NCI-H524 treated with DMSO at 0.1 percent for 48 hours (cell line): Measurements from ENCODE around the gene SPIRE1.
"Not testable (repeated sequence)": the region's sequence is repeated elsewhere in the genome, so short reads cannot be mapped to it uniquely, and the experiment has no call there.

Source experiments
- DNase-seq: peaks from one replicate; lab custom pipeline; 2025; lab: John Stamatoyannopoulos, UW

Gene SPIRE1

DNA sequence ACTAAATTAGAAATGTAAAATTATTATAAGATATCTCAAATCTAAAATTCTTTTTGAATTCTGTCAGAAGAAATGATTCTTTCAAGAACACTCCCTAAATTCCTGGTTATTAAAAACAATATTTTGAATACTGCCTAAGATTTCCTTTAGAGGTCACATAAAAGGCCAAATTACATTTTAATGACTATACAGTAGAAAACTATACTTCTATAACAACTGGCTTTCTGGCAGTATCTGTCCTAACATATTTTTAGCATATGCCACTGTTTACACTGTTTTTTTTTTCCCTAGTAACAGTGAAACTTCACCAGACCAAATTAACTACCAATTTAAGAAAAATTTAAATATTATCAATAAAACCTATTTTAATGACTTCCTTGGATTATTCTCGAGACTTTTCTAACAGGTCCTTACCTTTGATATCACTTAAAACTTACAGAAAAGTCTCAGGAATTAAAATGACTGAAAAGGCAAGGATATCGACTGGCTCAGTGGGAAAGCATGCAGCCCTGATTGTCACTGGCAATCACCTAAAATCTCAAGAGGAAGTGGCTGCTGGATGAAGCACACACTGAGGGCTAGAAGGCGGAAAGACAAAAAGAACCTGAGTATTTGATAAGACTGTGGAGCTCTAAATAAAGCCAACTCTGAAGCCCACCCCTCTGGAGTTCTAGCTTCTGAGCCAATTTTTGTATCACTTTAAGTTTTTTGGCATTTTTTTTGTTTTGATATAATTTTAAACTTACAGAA lies 59.6 kb downstream of the SPIRE1 start:
- no peak for DNase-seq

DNA sequence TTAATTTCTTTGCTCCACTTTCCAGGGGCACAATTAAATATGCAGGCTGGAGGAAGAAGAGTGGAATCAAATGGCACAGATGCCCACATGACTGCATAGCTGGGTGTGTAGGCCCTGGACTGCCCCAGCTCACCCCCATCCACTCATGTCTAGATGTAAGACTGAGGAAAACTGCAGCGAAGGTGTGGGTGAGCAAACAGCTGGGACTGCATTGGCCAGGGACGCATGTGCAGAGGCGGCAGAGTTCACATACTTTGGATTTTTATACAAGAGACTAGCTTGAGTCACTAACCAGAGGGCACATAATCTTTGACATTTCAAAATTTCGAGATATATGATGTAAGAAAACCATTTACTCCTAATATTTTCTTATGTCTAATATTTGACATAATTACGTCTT lies 60.1 kb downstream of the SPIRE1 start:
- DNase-seq, result no peak

DNA sequence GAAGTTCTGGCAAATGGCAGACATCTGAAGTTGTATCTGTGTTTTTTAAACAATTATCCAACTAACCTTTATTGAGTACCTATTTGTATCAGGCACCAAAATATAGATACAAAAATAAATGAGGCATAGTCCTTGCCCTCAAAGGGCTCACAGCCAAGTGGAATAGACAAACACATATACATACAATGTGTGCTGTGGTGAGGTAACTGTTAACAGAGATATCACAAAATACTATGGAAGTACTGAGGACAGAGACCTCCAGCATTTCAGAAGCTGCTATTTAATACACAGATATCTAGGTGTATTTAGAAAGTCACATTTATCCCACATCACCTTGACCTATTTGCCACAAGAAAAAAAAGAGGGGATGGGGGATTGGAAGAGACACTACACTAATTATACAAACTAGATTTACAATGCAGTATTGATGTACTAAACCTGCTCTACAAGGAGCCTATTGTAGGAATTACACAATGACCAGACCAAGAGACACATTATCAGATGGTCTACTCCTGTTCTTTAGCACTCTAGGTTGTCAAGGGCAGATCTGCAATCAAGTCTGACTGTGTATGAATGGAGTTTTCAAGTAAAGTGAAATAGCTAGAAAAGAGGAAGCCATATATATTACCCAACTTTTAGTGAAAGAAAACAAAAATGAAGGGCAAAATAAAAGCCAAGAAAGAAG lies 62.2 kb downstream of the SPIRE1 start:
- DNase-seq, result no peak

DNA sequence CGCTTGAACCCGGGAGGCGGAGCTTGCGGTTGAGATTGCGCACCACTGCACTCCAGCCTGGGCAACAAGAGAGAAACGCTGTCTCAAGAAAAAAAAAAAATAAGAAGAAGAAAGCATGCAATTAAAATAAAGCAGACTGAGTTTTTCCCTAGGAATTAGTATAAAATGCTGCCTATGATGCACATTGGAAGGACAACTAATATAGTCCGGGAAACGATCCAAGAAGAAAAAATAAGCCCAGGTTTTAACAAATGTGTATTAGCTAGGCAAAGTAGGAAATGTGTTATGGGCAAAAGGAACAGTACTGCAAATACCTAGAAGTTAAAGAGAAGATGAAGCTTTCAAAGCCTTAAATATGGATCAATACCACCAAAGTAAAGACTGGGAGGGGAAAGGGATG lies 64.0 kb downstream of the SPIRE1 start:
- DNase-seq, result no peak

DNA sequence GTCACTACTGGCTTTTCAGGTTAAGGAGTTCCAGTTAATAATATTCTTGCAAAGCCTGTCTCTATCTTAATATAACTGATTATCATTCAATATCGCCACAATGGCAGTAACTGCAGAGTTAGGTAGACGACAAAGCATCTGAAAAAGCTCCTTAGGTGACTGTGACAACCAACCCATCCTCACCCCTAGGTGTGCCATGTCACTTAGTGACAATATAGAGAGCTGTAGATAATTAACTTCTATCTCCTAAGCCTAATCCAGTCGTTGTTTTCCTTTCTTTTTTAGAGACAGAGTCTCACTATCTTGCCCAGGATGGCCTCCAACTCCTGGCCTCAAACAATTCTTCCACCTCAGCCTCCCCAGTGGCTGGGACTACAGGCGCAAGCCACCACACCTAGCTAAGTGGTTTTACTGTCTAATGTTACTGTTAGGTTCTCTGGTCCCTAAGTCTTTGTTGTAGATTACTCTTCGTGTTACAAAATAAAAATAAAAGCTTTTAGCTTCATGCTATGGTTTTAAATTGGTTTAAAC lies 65.2 kb downstream of the SPIRE1 start:
- DNase-seq, result no peak

DNA sequence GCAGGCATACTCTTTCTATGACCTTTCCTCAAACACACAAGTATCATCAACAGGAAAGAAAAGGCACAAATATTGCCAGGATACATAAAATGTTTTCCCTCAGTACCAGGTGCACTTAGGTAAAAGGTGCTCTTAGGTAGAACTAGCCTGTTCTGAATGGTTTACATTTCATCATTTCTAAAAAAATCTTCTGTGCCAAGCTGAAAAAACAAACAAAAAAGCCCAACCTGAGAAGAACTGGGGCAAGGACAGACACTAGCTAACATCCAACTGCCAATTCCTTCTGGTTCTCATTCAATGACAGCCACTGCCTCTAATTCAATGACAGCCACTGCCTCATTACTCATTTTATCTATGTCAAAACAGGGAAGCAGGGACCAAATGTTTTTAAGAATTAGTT lies 68.5 kb downstream of the SPIRE1 start:
- DNase-seq, result no peak

DNA sequence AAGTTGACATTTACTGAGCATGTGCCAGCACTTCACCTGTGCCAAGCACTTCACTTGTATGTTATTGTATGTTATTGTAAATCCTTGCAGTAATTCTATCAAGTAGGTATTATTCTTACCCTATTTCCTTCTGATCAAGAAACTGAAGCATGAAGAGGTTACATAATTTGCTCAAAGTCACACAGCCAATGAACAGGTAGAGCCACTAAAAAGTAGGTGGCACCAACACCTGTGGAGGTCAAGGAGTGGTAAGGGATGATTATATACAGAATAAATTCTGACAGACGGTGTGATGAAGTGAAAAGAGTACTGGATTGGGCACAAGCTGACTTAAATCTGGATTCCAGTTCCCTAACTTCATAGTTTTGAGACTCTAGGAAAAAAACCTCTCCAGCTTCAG lies 71.0 kb downstream of the SPIRE1 start:
- DNase-seq, result no peak

DNA sequence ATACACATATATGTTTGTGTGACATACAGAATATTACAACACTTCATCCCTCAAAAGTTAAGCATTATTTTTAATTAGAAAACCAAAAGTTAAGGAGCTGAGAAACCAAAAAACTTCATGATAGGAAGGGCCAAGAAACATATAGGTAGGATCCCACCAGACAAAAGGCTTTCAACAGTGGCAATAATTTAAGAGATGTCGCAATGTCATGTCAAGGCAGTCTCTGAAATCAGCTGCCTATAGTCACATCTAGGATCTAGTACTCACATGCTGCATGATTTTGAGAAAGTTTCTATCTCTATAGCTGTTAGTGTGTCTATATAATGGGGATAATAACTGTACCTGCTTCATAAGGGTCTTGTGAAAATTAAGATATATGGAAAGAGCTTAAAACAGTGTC lies 72.7 kb downstream of the SPIRE1 start:
- DNase-seq, result no peak

DNA sequence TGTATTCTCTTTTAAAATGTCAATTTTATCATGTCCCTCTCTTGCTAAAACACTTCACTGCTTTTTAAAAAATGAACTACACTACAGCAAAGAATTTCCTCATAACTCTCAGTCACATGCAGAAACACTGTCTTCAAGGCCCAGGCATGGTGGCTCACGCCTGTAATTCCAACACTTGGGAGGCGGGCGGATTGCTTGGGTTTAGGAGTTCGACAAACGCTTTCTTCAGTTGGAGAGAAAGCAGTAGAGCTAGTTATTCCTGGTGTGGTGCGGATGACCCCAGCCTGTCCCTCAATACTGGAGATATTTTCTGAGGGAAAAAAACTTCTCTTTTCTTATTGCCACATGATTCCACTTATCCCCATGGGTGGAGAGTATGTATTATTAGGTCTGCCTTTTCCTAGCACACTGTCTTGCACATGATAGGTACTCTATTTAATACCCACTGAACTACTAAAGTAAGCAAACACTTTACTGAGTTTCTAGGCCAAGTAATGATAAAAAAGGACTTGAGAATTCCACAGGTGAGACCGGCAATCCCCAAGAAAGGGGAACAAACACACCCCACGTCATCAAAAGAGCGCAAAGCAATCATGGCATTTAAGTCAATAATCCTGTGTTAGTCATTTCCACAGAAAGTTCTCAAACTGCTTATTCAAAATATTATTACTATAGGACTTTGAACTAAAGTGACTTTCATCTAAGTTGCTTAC lies 77.1 kb downstream of the SPIRE1 start:
- DNase-seq, result no peak

DNA sequence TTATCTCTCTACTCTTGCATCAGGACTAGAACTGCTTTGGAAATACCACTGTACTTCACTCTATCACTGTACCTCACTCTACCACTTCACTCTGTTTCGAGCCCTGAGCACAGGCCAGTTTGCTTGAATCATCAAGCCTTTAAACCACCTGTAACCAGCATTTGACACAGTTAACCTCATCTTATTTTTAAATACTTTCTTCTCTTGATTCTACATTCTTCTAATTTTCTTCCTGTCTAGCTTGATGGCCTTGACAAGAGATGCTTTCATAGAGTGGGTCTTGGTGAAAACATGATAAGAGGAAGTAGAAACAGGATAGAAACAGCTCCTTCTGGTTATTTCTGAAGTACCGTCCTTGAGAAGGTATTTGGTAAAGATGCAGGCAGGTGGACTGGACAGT lies 78.1 kb downstream of the SPIRE1 start:
- DNase-seq, result no peak

DNA sequence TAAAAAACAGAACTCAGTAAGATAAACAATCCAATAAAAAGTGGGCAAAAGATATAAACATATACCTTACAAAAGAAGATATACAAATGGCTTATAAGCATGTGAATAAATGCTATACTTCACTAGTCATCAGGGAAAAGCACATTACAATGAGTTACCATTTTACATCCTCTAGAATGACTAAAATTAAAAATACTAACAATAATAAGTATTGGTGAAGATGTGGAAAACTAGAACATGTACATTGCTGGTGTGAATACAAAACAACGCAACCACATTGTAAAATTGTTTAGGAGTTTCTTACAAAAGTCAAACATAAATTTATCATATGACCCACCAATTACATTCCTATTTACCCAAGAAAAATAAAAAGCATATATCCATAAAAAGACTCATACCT lies 80.1 kb downstream of the SPIRE1 start:
- no peak for DNase-seq

DNA sequence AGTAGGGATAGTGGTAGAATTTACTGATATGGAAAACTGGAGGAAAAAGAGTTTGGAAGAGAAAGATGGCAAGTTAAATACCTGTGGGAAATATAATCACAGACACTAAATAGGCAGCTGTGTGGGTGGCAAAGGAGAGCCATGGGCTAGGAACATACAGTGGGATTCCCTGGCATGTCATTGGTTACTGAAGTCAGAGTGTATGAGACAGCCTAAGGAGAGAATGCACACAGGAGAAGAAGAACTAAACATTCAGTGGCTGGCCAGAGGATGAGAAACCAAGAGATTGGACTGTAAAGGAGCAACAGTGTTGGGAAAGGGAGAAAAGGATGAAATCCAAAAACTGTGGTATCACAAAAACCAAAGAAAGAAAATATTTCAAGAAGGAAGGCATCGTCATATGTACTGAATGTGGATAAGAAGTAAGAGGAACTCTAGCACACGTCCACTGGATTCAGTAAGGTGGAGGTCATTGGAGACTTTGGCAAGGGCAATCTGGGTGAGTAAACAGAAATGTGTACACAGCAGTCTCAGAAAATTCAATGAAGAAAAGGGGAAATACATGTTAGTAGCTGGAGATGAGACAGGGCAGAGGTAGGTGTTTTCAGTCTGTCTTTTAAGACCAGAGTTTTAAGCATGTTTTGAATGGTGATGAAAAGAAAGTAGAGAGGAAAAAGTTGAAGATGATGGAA lies 83.3 kb downstream of the SPIRE1 start:
- DNase-seq, result no peak

DNA sequence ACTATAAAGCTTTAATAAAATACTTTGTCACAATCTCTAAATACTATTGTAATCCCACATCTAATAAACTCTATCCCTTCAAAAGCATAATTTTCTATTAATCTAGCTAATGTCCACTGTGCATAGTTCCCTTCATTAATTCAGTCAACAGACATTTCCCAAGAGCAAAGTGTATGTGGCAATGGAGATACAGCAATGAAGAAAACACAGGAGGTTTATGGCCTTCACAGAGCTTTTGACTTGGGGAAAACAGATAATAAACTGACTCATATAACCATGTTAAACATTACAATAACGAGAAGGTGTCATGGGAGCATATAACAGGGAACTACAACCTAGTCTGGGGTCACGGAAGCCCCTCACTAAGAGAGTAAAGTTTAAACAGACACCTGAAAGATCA lies 86.3 kb downstream of the SPIRE1 start:
- no peak for DNase-seq

DNA sequence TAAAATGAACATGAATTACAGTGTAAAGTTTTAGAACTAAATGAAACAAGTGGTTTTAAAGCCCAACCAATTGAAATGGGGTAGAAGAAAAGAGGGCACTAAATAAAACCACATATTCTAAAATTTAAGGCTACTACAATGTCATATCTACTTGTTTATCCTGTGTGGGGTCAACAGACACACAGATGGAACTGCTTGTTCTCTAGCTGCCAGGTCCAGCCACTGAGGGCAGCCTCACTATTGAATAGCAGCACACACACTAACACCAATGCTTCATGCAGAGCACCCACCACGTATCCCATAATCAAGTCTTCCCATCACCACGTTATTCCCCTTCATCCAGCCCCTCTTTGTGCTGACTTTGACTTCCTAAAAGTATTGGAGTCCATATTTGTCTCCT lies 88.1 kb downstream of the SPIRE1 start:
- no peak for DNase-seq

DNA sequence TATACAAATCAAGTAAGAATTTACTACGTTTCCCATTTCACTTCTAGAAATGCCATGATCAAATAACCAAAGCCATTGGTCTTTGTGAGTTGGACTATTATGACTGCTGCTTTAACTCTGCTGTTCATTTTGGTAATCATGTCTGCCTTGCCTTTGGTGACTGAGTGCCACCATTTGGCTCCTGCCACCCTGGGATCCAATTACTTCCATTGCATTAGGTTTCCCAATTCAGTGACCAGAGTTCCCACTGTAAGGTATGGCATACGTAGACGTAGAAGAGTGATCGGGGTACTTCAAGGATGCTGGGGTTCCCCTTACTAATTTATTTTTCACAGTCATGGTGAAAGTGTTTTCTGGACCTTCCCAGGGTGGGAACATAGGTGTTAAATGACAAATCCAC lies 90.1 kb downstream of the SPIRE1 start:
- DNase-seq, result no peak

DNA sequence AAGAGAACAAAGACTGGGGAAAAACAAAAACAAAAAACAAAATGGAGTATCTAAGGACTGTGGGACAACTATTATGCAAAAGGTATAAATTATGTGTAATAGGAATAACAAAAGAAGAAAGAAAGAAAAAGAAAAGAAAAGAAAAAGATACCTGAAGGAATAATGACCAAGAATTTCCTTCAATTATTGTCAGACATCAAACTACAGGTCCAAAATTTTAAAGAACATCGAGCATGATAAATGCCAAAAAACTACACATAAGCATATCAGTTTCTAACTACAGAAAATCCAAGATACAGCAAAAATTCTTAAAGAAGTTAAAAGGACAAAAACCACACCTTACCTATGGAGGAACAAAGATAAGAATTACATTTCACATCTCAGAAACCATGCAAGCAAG lies 93.0 kb downstream of the SPIRE1 start:
- DNase-seq, result no peak

DNA sequence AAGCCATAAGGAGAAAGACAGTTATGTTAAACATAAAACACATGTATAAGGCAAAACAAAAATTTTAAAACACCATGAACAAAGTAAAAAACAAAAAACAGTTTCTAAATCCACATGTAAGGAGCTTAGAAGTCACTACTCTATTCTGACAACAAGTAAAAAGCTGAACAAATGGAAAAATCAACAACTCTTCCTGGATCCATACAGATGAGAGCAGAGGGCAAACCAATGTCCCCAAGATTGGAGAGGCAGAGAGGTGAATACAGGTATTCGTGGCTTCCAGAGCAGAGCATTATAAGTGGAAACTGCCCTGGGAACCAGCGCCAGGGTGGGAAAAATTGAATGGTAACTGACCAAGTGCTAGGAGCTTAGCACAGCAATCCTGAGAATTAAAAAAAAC lies 93.5 kb downstream of the SPIRE1 start:
- DNase-seq, result no peak

DNA sequence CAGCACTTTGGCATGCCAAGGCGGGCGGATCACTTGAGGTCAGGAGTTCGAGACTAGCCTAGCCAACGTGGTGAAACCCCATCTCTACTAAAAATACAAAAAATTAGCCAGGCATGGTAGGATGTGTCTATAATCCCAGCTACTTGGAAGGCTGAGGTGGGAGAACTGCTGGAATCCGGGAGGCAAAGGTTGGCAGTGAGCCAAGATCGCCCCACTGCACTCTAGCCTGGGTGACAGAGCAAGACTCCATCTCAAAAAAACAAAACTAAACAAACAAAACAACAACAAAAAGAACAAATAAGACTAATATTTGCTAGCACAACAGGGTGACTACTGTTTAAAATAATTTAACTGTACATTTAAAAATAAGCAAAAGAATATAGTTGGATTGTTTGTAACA lies 97.3 kb downstream of the SPIRE1 start:
- not testable (repeated sequence) for DNase-seq

DNA sequence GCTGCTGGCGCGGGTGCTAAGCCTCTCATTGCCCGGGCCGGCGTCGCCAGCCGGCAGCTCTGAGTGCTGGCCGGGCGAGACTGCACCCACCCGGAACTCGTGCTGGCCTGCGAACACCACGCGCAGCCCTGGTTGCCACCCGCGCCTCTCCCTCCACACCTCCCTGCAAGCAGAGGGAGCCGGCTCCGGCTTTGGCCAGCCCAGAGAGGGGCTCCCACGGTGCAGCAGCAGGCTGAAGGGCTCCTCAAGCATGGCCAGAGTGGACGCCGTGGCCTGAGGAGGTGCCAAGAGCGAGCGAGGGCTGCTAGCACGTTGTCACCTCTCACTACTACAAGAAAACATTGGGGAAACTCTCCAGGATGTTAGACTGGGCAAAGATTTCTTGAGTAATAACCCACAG lies 98.6 kb downstream of the SPIRE1 start:
- no peak for DNase-seq

DNA sequence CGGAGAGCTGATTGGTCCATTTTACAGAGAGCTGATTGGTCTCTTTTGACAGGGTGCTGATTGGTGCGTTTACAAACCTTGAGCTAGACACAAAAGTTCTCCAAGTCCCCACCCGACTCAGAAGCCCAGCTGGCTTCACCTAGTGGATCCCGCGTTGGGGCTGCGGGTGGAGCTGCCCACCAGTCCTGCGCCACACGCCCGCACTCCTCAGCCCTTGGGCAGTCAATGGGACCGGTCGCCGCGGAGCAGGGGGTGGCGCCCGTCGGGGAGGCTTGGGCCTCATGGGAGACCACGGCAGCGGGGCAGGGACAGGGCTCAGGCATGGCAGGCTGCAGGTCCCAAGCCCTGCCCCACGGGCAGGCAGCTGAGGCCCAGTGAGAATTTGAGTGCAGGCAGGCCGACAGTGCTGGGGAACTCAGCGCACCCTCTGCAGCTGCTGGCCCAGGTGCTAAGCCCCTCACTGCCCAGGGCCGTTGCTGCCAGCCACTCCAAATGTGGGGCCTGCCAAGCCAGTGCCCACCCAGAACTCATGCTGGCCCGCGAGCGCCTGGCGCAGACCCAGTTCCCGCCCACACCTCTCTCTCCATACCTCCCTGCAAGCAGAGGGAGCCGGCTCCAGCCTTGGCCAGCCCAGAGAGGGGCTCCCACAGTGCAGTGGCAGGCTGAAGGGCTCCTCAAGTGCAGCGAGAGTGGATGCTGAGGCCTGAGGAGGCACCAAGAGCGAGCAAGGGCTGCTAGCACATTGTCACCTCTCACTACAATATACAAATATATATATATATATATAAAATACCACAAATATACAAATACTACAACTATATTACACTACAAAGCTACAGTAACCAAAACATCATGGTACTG lies 100.7 kb downstream of the SPIRE1 start:
- no peak for DNase-seq

DNA sequence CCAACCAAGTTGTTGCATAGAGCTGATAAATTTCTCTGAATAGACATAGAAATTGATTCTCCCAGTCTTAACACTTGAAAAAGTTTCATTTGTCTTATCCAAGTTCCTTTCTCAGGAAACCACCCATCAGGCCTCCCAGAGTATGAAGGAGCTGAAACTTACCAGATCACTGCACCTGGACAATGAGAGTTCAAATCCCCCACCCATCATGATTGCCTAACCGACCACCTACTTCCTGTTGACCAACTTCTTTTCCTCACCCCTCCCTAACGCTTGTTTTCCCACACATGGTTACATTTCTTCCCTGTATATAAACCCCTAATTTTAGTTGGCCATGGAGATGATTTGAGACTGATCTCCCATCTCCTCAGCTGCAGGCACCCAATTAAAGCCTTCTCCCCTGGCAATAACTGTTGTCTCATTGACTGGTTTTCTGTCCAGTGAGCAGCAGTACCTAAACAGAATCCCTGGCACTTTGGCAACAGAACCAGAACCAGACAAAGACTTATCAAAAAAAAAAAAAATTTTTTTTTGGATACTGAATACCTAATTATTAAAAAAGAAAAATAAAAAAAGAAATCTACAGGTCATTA lies 103.0 kb downstream of the SPIRE1 start:
- DNase-seq, result no peak
